GM19467 (cell line): ENCODE results near the gene RBM33.
"Not testable (repeated sequence)": the region's sequence is repeated elsewhere in the genome, so short reads cannot be mapped to it uniquely, and the experiment has no call there.

Experiments used
- ATAC-seq: cut with Tn5 transposase; IDR thresholded peaks from one replicate; pipeline ENCODE4 v1.9.1; 2021; ENCODE audit warnings: mild to moderate bottlenecking, moderate library complexity; ENCODE audit not compliant: unreplicated experiment

RBM33 gene

GRCh38 chr7:155688237-155688636 is 43.8 kb downstream of the RBM33 start:
- not testable (repeated sequence) for ATAC-seq

- not testable (repeated sequence) for ATAC-seq
Measured at GRCh38 chr7:155690655-155691054, 46.2 kb downstream of the RBM33 start.

- no peak for ATAC-seq
Measured at GRCh38 chr7:155692317-155692716, 47.9 kb downstream of the RBM33 start.

- no peak for ATAC-seq
Measured at GRCh38 chr7:155693826-155694225, 49.4 kb downstream of the RBM33 start.

- no peak for ATAC-seq
Measured at GRCh38 chr7:155694851-155695250, 50.4 kb downstream of the RBM33 start.

GRCh38 chr7:155696747-155697146 is 52.3 kb downstream of the RBM33 start:
- no peak for ATAC-seq

GRCh38 chr7:155698633-155699032 is 54.2 kb downstream of the RBM33 start:
- ATAC-seq, result no peak

- no peak for ATAC-seq
Measured at GRCh38 chr7:155699180-155699579, 54.7 kb downstream of the RBM33 start.

GRCh38 chr7:155700847-155701246 is 56.4 kb downstream of the RBM33 start:
- no peak for ATAC-seq

GRCh38 chr7:155701972-155702544 is 57.6 kb downstream of the RBM33 start:
- no peak for ATAC-seq

GRCh38 chr7:155702616-155703015 is 58.2 kb downstream of the RBM33 start:
- no peak for ATAC-seq

GRCh38 chr7:155705623-155706360 is 61.3 kb downstream of the RBM33 start:
- no peak for ATAC-seq

- ATAC-seq, result no peak
Measured at GRCh38 chr7:155706376-155706775, 61.9 kb downstream of the RBM33 start.

- ATAC-seq, result peak; percentile 42
Measured at GRCh38 chr7:155709453-155709852, 65.0 kb downstream of the RBM33 start.

GRCh38 chr7:155710031-155710430 is 65.6 kb downstream of the RBM33 start:
- no peak for ATAC-seq

GRCh38 chr7:155710530-155710929 is 66.1 kb downstream of the RBM33 start:
- ATAC-seq, result peak; percentile 67

- ATAC-seq, result no peak
Measured at GRCh38 chr7:155711081-155711480, 66.6 kb downstream of the RBM33 start.

GRCh38 chr7:155713384-155713783 is 68.9 kb downstream of the RBM33 start:
- ATAC-seq, result no peak

GRCh38 chr7:155714702-155715101 is 70.2 kb downstream of the RBM33 start:
- no peak for ATAC-seq

- no peak for ATAC-seq
Measured at GRCh38 chr7:155715111-155715805, 70.8 kb downstream of the RBM33 start.

GRCh38 chr7:155717010-155717744 is 72.7 kb downstream of the RBM33 start:
- no peak for ATAC-seq
